GM08714 (cell line): ENCODE data around the gene KDM2B.

Source experiments
- H3K4me3 ChIP-seq: fragments of 200-500 bp; sonication (Bioruptor generic); 2 replicates; pipeline ENCODE4 v1.5.1; 2014; ENCODE audit warnings: mild to moderate bottlenecking, low read length, inconsistent platforms
- ZNF274 ChIP-seq: IDR thresholded peaks from 2 replicates; pipeline ENCODE4 v1.6.1; 2012; ENCODE audit warnings: mild to moderate bottlenecking, low read depth, low read length

Gene KDM2B

DNA sequence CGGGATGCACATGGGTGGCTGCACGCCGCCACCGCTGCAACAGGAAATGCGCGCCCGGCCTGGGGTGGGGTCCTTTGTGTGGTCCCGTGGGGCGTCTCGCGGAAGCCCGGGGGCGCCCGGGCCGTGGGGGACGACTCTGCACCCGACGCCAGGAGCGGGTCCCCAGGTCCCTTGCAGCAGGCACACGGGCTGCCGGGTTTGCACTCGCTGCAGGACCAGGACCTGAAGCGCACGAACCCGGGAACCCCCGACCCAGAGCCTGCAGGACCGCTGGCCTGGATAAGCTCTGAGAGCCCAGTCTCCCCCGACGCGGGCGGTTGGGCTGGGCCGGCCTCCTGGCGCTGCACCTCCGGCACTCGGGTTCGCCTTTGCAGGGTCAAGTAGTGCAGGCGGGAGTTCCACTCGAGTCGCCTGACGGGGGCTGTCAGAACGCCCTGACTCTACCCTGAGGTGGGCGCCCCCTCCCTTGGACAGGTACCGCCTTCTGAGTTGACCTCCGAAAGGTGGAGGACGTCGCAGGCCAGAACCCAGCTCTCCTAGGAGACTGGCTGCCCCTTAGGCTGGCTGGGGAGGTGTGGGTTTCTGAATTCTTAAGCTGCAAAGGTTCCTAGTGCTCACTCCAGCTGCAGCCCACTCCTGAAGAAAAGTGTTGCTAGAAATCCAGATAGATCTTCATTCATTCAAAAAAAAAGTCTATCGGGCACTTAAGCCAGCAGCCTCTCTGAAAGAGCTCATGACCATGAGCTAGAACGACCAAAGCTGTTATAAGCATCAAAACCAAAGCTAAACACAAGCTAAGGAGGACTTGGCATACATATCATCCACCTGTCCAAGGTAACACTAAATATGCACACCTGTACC lies 113.0 kb downstream of the KDM2B start:
- H3K4me3 ChIP-seq: peak overlapping the region; percentile 45; the same call in 1 of the 2 replicates
- TF ChIP-seq ZNF274: no peak

DNA sequence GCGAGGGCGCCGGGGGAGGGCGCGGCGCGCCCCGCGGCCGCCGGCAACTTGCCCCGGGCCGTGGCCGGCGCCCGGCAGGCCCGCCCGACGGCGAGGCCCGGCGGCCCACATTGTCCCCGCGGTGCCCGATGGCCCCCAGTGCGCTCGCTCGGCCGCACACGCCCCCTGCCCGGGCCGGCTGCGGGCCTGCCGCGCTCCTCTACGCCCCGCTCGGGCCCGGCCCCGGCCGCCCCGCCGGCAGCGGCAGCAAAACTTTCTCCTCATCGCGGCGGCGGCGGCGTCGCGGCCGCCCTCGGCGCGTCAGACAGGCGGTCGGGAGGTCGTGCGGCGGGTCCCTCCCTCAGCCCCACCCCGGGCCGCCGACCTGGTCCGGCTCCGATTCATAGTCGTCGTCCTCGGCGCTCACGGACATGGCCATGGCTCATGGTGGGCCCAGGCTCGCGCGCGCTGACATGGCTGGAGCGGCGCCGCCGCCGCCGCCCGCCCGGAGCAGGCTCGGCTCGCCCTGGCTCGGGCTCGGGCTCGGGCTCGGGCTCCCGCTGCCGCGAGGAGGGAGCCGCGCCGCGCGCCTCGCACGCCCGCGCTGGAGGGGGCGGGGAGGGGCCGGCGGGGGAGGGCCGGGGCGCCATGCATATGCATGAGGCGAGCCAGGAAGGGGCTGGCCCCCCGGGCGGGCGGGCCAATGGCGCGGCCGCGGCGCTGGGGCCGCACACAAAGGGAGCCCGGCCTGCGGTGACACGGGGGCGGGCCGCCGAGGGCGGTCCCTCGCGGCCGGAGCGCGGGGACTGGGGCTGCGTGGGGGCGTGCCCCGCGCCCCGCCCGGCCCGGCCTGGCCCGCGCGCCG lies 113.8 kb downstream of the KDM2B start:
- peak overlapping the region; percentile 89 for H3K4me3 ChIP-seq
- TF ChIP-seq ZNF274: no peak

DNA sequence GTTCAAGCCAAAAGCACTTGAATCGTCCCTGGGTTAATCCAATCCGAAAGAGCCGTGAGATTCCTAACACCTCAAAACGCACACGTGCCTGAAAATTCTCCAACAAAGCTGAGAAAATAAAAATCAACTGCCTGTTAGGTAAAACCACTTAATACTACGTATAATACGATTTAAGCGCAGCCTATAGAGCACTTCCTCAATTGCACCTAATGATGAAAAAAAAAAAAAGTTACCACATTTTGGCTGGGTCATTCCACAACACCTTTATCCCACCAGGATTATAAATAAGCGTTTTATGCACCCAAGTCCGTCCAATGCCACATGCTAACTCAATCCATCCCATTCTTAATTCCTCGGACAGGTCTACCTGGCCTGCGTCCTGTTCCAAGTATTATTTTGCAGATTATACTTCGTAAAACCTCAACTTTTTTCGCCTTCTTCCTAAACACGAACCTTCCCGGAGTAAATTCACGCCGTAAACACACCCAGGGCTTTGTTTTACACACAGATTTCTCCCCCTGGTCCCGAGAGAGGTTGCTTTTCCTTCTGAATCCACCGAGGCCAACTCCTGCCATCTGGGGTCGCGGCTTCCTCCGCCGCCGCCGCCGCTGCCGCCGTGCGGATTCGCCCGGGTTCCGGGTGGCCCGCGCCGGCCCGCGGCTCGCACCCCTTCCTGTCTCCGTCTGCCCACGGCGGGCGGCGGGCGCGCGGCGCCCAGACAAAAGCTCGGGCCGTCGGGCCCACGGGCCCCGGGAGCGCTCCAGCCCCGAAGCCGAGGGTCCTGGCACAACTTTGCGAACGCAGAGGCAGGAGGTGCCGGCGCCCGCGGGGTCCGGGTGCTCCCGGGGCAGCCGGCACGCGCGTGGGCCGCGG lies 114.7 kb downstream of the KDM2B start:
- H3K4me3 ChIP-seq: peak overlapping the region; percentile 89
- TF ChIP-seq ZNF274: no peak

DNA sequence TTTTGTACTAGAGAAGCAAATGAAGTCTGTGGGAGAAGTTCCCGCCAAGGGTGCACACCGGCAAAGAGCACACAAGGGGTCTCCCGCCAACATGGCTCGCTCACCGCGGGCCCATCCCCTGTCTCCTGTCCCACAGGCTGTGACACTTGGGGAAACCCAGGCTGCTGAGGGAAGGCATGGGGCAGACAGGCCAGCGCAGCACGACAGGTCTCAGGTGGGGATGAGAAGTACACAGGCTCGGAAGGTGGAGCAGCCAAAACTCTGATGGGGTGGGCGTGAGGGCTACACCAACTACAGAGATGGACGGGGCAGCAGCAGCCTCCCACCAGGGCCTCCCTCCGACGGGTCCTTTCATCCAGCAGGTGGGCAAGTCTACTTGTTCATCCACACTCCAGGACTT lies 116.5 kb downstream of the KDM2B start:
- no peak for TF ChIP-seq ZNF274
- no peak overlapping the region for H3K4me3 ChIP-seq

DNA sequence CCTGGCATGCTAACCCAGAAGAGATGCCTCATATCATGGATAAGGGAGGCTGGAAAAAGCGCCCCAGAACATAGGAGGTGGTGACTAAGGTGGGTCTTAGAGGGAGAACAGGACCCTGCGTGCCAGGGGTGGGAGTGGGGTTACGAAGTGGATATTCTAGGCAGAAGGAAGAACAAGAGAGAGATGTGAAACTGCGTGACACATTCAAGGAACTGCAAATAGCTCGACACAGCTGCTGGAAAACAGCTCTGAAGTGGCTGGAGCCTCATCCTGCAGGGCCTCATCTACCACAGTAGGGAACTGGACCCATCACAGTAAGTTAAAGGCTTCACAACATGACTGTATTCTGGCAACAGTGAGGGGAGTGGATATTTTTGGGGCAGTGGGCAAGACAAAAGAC lies 119.8 kb downstream of the KDM2B start:
- no peak overlapping the region for H3K4me3 ChIP-seq
- no peak for TF ChIP-seq ZNF274

DNA sequence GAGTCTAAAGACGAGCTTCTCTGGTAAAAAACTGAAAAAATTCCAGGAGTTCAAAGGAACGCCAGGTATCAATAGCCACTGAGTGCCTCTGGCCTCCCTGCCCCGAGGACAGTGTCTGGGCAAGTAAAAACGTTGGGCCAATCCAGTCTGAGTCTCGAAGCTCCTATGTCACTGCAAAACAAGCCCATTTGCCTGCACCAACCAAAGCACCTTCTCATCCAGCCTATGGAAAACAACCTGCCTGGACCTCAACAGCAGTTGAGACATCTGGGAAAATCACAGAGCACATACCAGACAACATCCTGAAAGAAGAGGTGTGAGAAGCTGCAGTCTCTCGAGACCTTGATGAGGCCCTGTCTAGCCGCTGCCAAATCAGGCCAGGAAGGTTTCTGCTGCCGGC lies 124.3 kb downstream of the KDM2B start:
- no peak for TF ChIP-seq ZNF274

DNA sequence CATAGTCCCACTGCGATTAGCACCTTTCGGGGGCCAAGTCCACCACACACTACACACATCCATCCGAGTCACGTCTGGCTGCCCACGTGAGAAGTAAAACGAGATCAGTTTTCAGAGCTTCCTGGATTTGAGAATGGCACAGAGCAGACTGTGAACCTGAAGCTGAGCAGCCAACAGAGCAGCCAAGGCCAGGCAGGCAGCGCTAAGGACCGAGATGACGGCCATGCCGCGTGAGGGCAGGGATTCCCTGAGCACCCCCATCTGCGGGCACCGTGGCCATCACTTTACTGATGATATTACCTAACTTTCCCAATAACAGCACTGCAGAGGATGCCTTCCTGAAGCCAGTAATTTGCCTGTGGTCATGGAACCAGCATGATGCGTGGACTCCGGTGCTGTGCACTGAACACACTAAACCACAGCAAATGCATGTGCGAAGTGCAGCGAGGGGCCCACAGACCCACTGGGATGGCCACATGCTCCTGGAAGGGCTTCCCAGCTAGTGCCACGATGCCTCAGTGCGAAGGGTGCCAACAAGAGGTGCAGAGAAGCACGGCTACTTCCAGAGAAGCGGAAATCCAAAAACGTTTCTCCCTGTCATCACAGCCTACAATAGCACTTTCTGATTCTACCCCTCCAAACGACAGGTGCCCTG lies 124.9 kb downstream of the KDM2B start:
- H3K4me3 ChIP-seq: no peak overlapping the region
- TF ChIP-seq ZNF274: no peak

More for the DNA sequence above, 124.3 kb downstream of the KDM2B start:
- H3K4me3 ChIP-seq: no peak overlapping the region

DNA sequence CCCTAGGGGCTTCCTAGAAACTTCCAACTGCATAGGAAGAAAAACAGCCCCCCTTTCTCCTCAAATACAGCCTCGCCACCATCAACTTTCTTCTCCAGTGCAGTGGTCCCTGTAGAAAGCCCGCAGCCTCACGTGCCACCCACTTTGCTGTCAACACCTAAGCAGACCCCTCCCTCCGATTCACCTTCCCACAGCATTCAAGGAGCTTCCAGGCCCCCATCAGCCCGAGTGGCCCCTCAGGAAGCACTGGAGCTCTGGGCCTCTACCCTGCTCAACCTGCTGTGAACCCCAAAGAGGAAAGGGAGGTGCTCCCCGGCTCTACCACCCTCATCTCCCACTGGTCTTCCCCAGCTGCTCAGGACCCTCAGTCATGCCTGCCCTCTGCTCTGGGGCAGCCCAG lies 125.9 kb downstream of the KDM2B start:
- H3K4me3 ChIP-seq: no peak overlapping the region
- no peak for TF ChIP-seq ZNF274

DNA sequence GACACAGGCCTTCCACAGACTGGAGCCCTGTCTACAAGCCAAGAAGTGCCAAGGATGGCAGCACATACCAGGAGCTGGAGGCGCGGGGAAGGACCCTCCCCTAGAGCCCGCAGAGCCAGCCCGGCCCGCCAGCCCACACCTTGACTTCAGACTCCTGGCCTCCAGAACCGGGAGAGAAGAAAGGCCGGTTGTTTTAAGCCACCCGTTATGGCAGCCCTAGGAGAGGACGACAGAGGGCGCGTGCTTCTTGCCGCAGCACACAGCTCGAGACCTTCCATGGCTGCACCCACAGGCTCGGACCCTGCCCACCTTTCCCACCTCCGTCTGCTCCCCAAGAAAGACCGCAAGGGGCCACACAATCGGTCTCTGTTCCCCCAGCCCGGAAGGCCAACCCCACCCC lies 127.2 kb downstream of the KDM2B start:
- TF ChIP-seq ZNF274: no peak
- H3K4me3 ChIP-seq: no peak overlapping the region

DNA sequence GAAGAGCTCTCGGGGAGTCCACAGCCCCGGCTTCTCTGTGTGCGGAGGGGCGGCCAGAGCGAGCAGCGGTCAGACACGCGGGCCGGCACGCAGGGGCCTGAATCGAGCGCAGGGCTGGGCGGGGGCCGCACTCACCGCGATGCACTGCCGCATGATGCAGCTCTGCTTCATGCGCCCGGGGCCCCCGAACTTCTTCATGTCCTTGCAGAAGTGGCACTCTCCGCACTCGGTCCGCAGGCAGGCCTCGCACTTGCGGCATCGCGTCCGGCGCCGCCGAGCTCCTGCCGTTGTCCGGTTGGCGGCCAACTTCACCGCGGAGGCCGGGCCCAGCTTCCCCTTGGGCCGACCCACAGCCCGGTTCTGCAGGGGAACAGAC lies 127.8 kb downstream of the KDM2B start:
- no peak for TF ChIP-seq ZNF274
- H3K4me3 ChIP-seq: no peak overlapping the region

DNA sequence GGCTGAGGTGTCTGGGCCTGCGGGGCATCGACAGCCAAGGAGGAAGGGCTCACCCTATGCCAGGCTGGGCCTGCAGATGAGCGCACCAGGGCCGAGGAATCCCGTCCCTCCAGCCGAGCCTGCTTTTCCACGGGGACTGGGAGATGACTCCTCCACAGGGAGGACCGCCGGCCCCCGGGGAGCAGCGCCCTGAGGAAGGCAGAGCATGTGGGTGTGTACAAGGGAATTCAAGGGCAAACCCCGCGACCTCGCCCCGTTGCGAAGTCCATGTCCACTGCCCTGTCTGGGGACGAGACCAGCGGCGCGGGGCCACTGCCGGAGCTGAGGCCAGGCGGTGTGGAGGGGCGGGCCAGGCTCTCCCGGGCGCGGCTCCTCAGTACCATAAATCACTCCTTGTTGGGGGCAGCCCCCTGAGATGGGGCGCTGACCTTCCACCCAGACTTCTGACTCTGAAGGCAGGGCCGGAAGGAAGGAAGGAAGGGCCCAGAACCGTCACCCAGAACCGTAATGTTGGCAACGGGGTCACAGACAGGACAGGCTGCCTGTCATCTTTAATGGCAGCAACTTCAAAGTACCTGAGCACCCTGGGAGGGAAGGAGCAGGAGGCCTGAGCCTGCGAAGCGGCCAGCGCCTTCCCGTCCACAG lies 128.4 kb downstream of the KDM2B start:
- no peak overlapping the region for H3K4me3 ChIP-seq
- no peak for TF ChIP-seq ZNF274

DNA sequence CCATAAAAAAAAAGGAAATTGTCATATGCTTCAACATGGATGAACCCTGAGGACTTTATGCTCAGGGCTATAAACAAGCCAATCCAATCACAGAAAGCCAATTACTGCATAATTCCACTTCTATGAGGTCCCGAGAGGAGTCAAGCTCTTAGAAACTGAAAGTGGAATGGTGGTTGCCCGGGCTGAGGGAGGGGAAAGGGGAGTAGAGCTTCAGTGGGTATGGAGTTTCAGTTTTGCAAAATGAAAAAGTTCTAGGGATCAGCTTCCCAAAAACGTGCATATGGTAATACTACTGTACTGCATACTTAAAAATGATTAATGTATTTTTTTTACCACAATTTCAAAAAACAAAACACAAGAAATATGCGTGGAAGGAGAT lies 128.9 kb downstream of the KDM2B start:
- TF ChIP-seq ZNF274: no peak
- no peak overlapping the region for H3K4me3 ChIP-seq

DNA sequence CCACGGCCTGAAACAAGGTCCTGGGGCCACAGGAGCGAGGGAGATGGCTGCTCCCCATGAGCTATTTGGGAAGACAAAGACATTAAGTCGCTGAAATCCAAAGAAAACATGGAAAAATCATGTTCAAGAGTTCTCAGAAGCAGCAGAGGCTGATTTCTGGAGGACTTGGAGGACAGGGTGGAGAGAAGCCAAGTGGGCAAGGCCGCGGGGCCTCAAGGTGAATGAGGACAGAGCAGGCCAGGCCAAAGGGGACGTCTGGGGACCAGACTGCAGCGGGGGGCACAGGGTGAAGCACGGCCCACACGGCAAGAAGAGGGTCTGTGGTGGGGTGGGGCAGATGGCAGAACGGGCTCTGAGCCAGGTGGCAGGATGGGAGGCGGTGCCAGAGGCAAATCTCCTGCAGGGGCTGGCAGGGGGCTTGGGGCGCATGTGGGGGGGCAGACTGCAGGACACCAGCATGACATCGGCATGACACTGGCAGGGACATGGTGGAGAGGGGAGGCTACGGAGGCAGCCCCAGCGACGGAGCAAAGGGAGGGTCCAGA lies 132.0 kb downstream of the KDM2B start:
- TF ChIP-seq ZNF274: no peak
- no peak overlapping the region for H3K4me3 ChIP-seq
